ENCODE measurements around the gene SMPD3.

DNA sequence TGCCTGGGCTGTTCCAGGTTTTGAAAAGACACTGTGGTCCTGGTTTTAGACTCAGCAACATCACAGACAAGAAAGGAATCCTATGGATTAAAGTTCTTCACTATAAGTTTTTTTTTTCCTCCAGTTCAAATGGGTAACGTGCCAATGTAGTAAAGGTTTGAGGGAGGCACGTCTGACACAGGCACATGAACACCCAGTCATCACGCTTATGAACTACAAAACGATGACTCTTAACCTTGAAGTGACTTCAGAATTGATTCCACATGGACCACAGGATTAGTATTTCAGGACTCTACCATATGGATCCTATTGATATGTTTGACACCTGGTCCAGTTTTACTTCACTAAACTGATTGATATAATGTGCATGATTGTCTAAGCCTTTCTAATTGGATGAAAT is 135.2 kb downstream of the SMPD3 start:
- TF ChIP-seq POLR2A (IDR thresholded peaks at IDR 0.05; ENCODE audit: low read length), result no peak
- TF ChIP-seq GATA1 (IDR thresholded peaks at IDR 0.05; ENCODE audit: low read depth, low read length), result no peak

All from erythroblast (primary cell).